ENCODE data around the gene CNTNAP1. TPM values are rescaled to one million over a fixed set of nuclear protein-coding genes. Genes with fewer than 3 reads are reported as not detected.

The CNTNAP1 gene
- total RNA-seq, 6 experiments from 2014 or later: 26.0 to 43.7 (median 37.7) TPM

- peaks cover 18% of the 10 kb centered on the region for H3K27me3 Mint-ChIP-seq (ENCODE audit: insufficient read depth)
- H3K36me3 Mint-ChIP-seq (ENCODE audit: low read depth): no peaks in the 10 kb centered on the region
- no peak for DNase-seq
- no peak overlapping the region for H3K27ac Mint-ChIP-seq
- H3K9me3 Mint-ChIP-seq: no peaks in the 10 kb centered on the region
- no peak for TF ChIP-seq CTCF (IDR thresholded peaks at IDR 0.05)
- H3K4me1 Mint-ChIP-seq (ENCODE audit: low read depth): peaks cover 23% of the 10 kb centered on the region
- no peak overlapping the region for H3K4me3 Mint-ChIP-seq
Measured at GRCh38 chr17:42748202-42748907, 66.0 kb downstream of the CNTNAP1 start.

GRCh38 chr17:42748908-42749798 lies 66.8 kb downstream of the CNTNAP1 start:
- H3K27ac Mint-ChIP-seq: no peak overlapping the region
- TF ChIP-seq CTCF (IDR thresholded peaks at IDR 0.05): no peak
- peaks cover 23% of the 10 kb centered on the region for H3K27me3 Mint-ChIP-seq (ENCODE audit: insufficient read depth)
- no peak for DNase-seq
- no peak overlapping the region for H3K4me3 Mint-ChIP-seq
- peaks cover 15% of the 10 kb centered on the region for H3K4me1 Mint-ChIP-seq (ENCODE audit: low read depth)
- H3K9me3 Mint-ChIP-seq: no peaks in the 10 kb centered on the region
- H3K36me3 Mint-ChIP-seq (ENCODE audit: low read depth): no peaks in the 10 kb centered on the region

Small RNA genes lying within 50 kb of the gene (microRNA-seq; reads per million reads assigned to microRNA genes)
- gene MIR6780A: 3.9 reads per million

Other genes starting within 250 kb of the CNTNAP1 start
- 10 to 100 TPM; 29.6 to 56.7 (median 37.1) TPM for gene ATP6V0A1, start 223.7 kb upstream of the CNTNAP1 start, total RNA-seq (2021; fragmentation: NEBNext Ultra II Directional; extraction: Animal tissue kit (Norgen Biotek cat#: 25700))
- 10 to 100 TPM; 38.7 to 43.1 (median 39.9) TPM for gene NAGLU, start 146.3 kb upstream of the CNTNAP1 start, total RNA-seq (2021; fragmentation: NEBNext Ultra II Directional; extraction: Animal tissue kit (Norgen Biotek cat#: 25700))
- 1 to 10 TPM in 4 of 6 experiments, under 1 TPM in 2; 0.66 to 1.5 (median 1.1) TPM for gene HSD17B1, start 129.6 kb upstream of the CNTNAP1 start, total RNA-seq (2021; fragmentation: NEBNext Ultra II Directional; extraction: Animal tissue kit (Norgen Biotek cat#: 25700))
- gene COASY, start 120.4 kb upstream of the CNTNAP1 start, total RNA-seq (2021; fragmentation: NEBNext Ultra II Directional; extraction: Animal tissue kit (Norgen Biotek cat#: 25700)): 10 to 100 TPM; 64.6 to 77.6 (median 71.1) TPM
- gene MLX, start 115.4 kb upstream of the CNTNAP1 start, total RNA-seq (2021; fragmentation: NEBNext Ultra II Directional; extraction: Animal tissue kit (Norgen Biotek cat#: 25700)): 10 to 100 TPM; 40.7 to 48.3 (median 47.0) TPM
- gene PSMC3IP, start 104.8 kb upstream of the CNTNAP1 start, total RNA-seq (2021; fragmentation: NEBNext Ultra II Directional; extraction: Animal tissue kit (Norgen Biotek cat#: 25700)): 10 to 100 TPM in 5 of 6 experiments, 1 to 10 TPM in 1; 7.3 to 18.2 (median 16.0) TPM
- 10 to 100 TPM; 42.5 to 61.1 (median 48.9) TPM for gene RETREG3, start 73.2 kb upstream of the CNTNAP1 start, total RNA-seq (2021; fragmentation: NEBNext Ultra II Directional; extraction: Animal tissue kit (Norgen Biotek cat#: 25700))
- gene TUBG1, start 72.8 kb upstream of the CNTNAP1 start, total RNA-seq (2021; fragmentation: NEBNext Ultra II Directional; extraction: Animal tissue kit (Norgen Biotek cat#: 25700)): 100 to 1,000 TPM in 5 of 6 experiments, 10 to 100 TPM in 1; 85.5 to 127 (median 112) TPM
- 10 to 100 TPM; 15.2 to 17.3 (median 16.9) TPM for gene TUBG2, start 23.2 kb upstream of the CNTNAP1 start, total RNA-seq (2021; fragmentation: NEBNext Ultra II Directional; extraction: Animal tissue kit (Norgen Biotek cat#: 25700))
- 10 to 100 TPM; 16.4 to 22.4 (median 19.1) TPM for gene PLEKHH3, start 5.5 kb upstream of the CNTNAP1 start, total RNA-seq (2021; fragmentation: NEBNext Ultra II Directional; extraction: Animal tissue kit (Norgen Biotek cat#: 25700))
- gene CCR10, start 688 bp upstream of the CNTNAP1 start, total RNA-seq (2021; fragmentation: NEBNext Ultra II Directional; extraction: Animal tissue kit (Norgen Biotek cat#: 25700)): 1 to 10 TPM; 1.7 to 2.9 (median 2.2) TPM
- gene EZH1, start 62.5 kb downstream of the CNTNAP1 start, total RNA-seq (2021; fragmentation: NEBNext Ultra II Directional; extraction: Animal tissue kit (Norgen Biotek cat#: 25700)): 10 to 100 TPM; 18.3 to 21.2 (median 19.2) TPM
- gene RAMP2, start 78.7 kb downstream of the CNTNAP1 start, total RNA-seq (2021; fragmentation: NEBNext Ultra II Directional; extraction: Animal tissue kit (Norgen Biotek cat#: 25700)): 1 to 10 TPM in 3 of 6 experiments, under 1 TPM in 3; 0.40 to 1.3 (median 0.80) TPM
- 10 to 100 TPM; 79.3 to 94.5 (median 90.5) TPM for gene VPS25, start 90.9 kb downstream of the CNTNAP1 start, total RNA-seq (2021; fragmentation: NEBNext Ultra II Directional; extraction: Animal tissue kit (Norgen Biotek cat#: 25700))
- 10 to 100 TPM; 22.2 to 33.0 (median 24.3) TPM for gene WNK4, start 98.1 kb downstream of the CNTNAP1 start, total RNA-seq (2021; fragmentation: NEBNext Ultra II Directional; extraction: Animal tissue kit (Norgen Biotek cat#: 25700))
- gene COA3, start 116.2 kb downstream of the CNTNAP1 start, total RNA-seq (2021; fragmentation: NEBNext Ultra II Directional; extraction: Animal tissue kit (Norgen Biotek cat#: 25700)): 10 to 100 TPM; 52.8 to 67.3 (median 61.1) TPM
- gene CNTD1, start 116.3 kb downstream of the CNTNAP1 start, total RNA-seq (2021; fragmentation: NEBNext Ultra II Directional; extraction: Animal tissue kit (Norgen Biotek cat#: 25700)): under 1 TPM in 1 of 6 experiments, not detected in 5; 0.19 TPM
- 100 to 1,000 TPM in 3 of 6 experiments, 10 to 100 TPM in 3; 95.6 to 113 (median 99.9) TPM for gene BECN1, start 141.8 kb downstream of the CNTNAP1 start, total RNA-seq (2021; fragmentation: NEBNext Ultra II Directional; extraction: Animal tissue kit (Norgen Biotek cat#: 25700))
- 100 to 1,000 TPM; 153 to 184 (median 162) TPM for gene PSME3, start 150.9 kb downstream of the CNTNAP1 start, total RNA-seq (2021; fragmentation: NEBNext Ultra II Directional; extraction: Animal tissue kit (Norgen Biotek cat#: 25700))
- gene AOC2, start 162.0 kb downstream of the CNTNAP1 start, total RNA-seq (2021; fragmentation: NEBNext Ultra II Directional; extraction: Animal tissue kit (Norgen Biotek cat#: 25700)): under 1 TPM; 0.20 to 0.78 (median 0.41) TPM
- gene AOC3, start 168.7 kb downstream of the CNTNAP1 start, total RNA-seq (2021; fragmentation: NEBNext Ultra II Directional; extraction: Animal tissue kit (Norgen Biotek cat#: 25700)): under 1 TPM in 4 of 6 experiments, not detected in 2; 0.05 to 0.14 (median 0.06) TPM
- not detected for gene G6PC1, start 218.3 kb downstream of the CNTNAP1 start, total RNA-seq (2021; fragmentation: NEBNext Ultra II Directional; extraction: Animal tissue kit (Norgen Biotek cat#: 25700))